HEK293 (cell line): Measurements from ENCODE around the gene CIITA.

Source experiments
- CTCF ChIP-seq: fragments of 450-650 bp; formaldehyde crosslinking; IDR thresholded peaks from 2 replicates; pipeline ENCODE4 v1.5.1; 2016; ENCODE audit warnings: missing biosample characterization, missing genetic modification characterization
- KLF9 ChIP-seq: fragments of 450-650 bp; formaldehyde crosslinking; IDR thresholded peaks from 2 replicates; pipeline ENCODE4 v1.5.1; 2016; ENCODE audit warnings: missing biosample characterization, missing genetic modification characterization, low read depth
- REST ChIP-seq: fragments of 450-650 bp; formaldehyde crosslinking; IDR thresholded peaks from 2 replicates; pipeline ENCODE4 v1.5.1; 2016; ENCODE audit warnings: missing biosample characterization, missing genetic modification characterization
- SALL2 ChIP-seq: fragments of 450-650 bp; formaldehyde crosslinking; IDR thresholded peaks from 2 replicates; pipeline ENCODE4 v1.5.0; 2017; ENCODE audit warnings: missing biosample characterization, mild to moderate bottlenecking, missing genetic modification characterization, borderline replicate concordance
- ZNF157 ChIP-seq: fragments of 450-650 bp; formaldehyde crosslinking; IDR thresholded peaks from 2 replicates; pipeline ENCODE4 v1.5.1; 2016; ENCODE audit warnings: missing biosample characterization, missing genetic modification characterization
- ZNF24 ChIP-seq: fragments of 450-650 bp; formaldehyde crosslinking; IDR thresholded peaks from 2 replicates; pipeline ENCODE4 v1.5.1; 2016; ENCODE audit warnings: missing biosample characterization, missing genetic modification characterization
- ZNF274 ChIP-seq, 2 experiments: fragments of 200-500 bp in 1 of 2; fragments of 450-650 bp in 1 of 2; sonication (Bioruptor generic) in 1 of 2; formaldehyde crosslinking in 1 of 2; IDR thresholded peaks; 2 replicates each; pipeline versions ENCODE4 v1.5.1 to v1.6.1; 2014 to 2016; ENCODE audit warnings: borderline replicate concordance in 1 of 2, inconsistent platforms in 1 of 2, low read length in 1 of 2, missing biosample characterization in 1 of 2, missing genetic modification characterization in 1 of 2
- ZNF48 ChIP-seq: fragments of 450-650 bp; formaldehyde crosslinking; IDR thresholded peaks from 2 replicates; pipeline ENCODE4 v1.5.1; 2016; ENCODE audit warnings: missing biosample characterization, missing genetic modification characterization
- ZNF529 ChIP-seq: fragments of 450-650 bp; formaldehyde crosslinking; IDR thresholded peaks from 2 replicates; pipeline ENCODE4 v1.5.1; 2017; ENCODE audit warnings: missing genetic modification characterization, missing biosample characterization; ENCODE audit not compliant: insufficient replicate concordance
- ZNF626 ChIP-seq: fragments of 450-650 bp; sonication (Bioruptor Pico); formaldehyde crosslinking; IDR thresholded peaks from 2 replicates; pipeline ENCODE4 v1.5.1; 2018; ENCODE audit warnings: missing biosample characterization, missing genetic modification characterization, inconsistent platforms
- ZSCAN18 ChIP-seq: fragments of 450-650 bp; formaldehyde crosslinking; IDR thresholded peaks from 2 replicates; pipeline ENCODE4 v1.5.1; 2016; ENCODE audit warnings: missing biosample characterization, missing genetic modification characterization

- TF ChIP-seq ZNF626 (tag by site-specific recombination) (no peak), KLF9 (tag by site-specific recombination) (no peak), ZNF529 (no peak), ZNF24 (tag by site-specific recombination) (no peak), CTCF (no peak), ZNF274 (IDR thresholded peaks at IDR 0.05; ENCODE audit: low read length) (no peak), ZNF274 (tag by site-specific recombination; IDR thresholded peaks at IDR 0.05; ENCODE audit: borderline replicate concordance) (no peak), REST (tag by site-specific recombination) (no peak), ZNF157 (no peak), ZSCAN18 (tag by site-specific recombination) (no peak), SALL2 (no peak), ZNF48 (tag by site-specific recombination) (no peak)
Measured at GRCh38 chr16:10968498-10968897, 91.5 kb downstream of the CIITA start.
